CD4-positive, alpha-beta memory T cell (primary cell): ENCODE results near the gene DOCK3. TPM values are rescaled to one million over a fixed set of nuclear protein-coding genes. Genes with fewer than 3 reads are reported as not detected.

Source experiments
- CTCF ChIA-PET: fragments of 350-600 bp; sonication (Branson Sonifier 250); formaldehyde crosslinking; loops from one replicate; lab custom pipeline; 2021; ENCODE audit warnings: inconsistent platforms; ENCODE audit not compliant: partially characterized antibody; lab: Charles Lee
- POLR2A ChIA-PET: fragments of 350-600 bp; sonication (Branson Sonifier 250); formaldehyde crosslinking; loops from one replicate; lab custom pipeline; 2021; ENCODE audit not compliant: partially characterized antibody; lab: Charles Lee
- DNase-seq, 5 donors: peaks; one replicate each; pipeline versions ENCODE4 v3.0.0 to v3.0.0-alpha.2; 2020 to 2022; ENCODE audit warnings: mixed read lengths in 1 of 5
- H3K27ac ChIP-seq: one replicate; pipeline ENCODE4 v1.7.0; 2013; ENCODE audit warnings: low read depth, low read length
- H3K27me3 ChIP-seq: 2 replicates; pipeline ENCODE4 v1.7.0; 2013; ENCODE audit warnings: mild to moderate bottlenecking, low read length, moderate library complexity; ENCODE audit not compliant: insufficient read depth
- H3K36me3 ChIP-seq: 2 replicates; pipeline ENCODE4 v1.7.0; 2013; ENCODE audit warnings: mild to moderate bottlenecking, low read length, moderate library complexity; ENCODE audit not compliant: insufficient read depth
- H3K4me1 ChIP-seq: 2 replicates; pipeline ENCODE4 v1.7.0; 2013; ENCODE audit warnings: mild to moderate bottlenecking, low read length, moderate library complexity; ENCODE audit not compliant: insufficient read depth
- H3K4me3 ChIP-seq, 2 donors: one replicate each; pipeline ENCODE4 v1.7.0; 2013; ENCODE audit warnings: low read length in 2 of 2, mild to moderate bottlenecking in 1 of 2
- H3K9me3 ChIP-seq, 2 donors: one replicate each; pipeline ENCODE4 v1.7.0; 2013; ENCODE audit warnings: low read length in 2 of 2, control low read depth in 1 of 2; ENCODE audit not compliant: control insufficient read depth in 1 of 2
- H3K27ac Mint-ChIP-seq, 7 donors: one replicate each; pipeline ENCODE4 v1.8.0; 2020 to 2021; ENCODE audit warnings: mixed read lengths in 7 of 7, mild to moderate bottlenecking in 6 of 7, inconsistent platforms in 3 of 7, moderate library complexity in 3 of 7
- H3K27me3 Mint-ChIP-seq, 2 donors: one replicate each; pipeline ENCODE4 v1.8.0; 2020 to 2021; ENCODE audit warnings: mixed read lengths in 2 of 2
- H3K36me3 Mint-ChIP-seq, 2 donors: one replicate each; pipeline ENCODE4 v1.8.0; 2020 to 2021; ENCODE audit warnings: mixed read lengths in 2 of 2, inconsistent platforms in 1 of 2, mild to moderate bottlenecking in 1 of 2
- H3K4me1 Mint-ChIP-seq, 4 donors: one replicate each; pipeline ENCODE4 v1.8.0; 2020 to 2021; ENCODE audit warnings: mixed read lengths in 4 of 4, mild to moderate bottlenecking in 1 of 4
- H3K4me3 Mint-ChIP-seq, 8 donors: one replicate each; pipeline ENCODE4 v1.8.0; 2020 to 2021; ENCODE audit warnings: mixed read lengths in 8 of 8, mild to moderate bottlenecking in 7 of 8, moderate library complexity in 6 of 8, inconsistent platforms in 3 of 8
- H3K9me3 Mint-ChIP-seq, 8 donors: one replicate each; pipeline ENCODE4 v1.8.0; 2020 to 2021; ENCODE audit warnings: mixed read lengths in 8 of 8, mild to moderate bottlenecking in 5 of 8, inconsistent platforms in 3 of 8, moderate library complexity in 1 of 8
- intact Hi-C: fragments of 100-400 bp; cut with micrococcal nuclease; formaldehyde crosslinking; loops from one replicate; pipeline ENCODE4 v1.15.1; 2023
- polyA plus RNA-seq, 2 donors: library from polyadenylated mRNA; unstranded; fragments of 300-500 nt; fragmentation: Illumina TruSeq; gene quantifications; one replicate each; pipeline ENCODE4 v1.2.3, GENCODE V29; 2021
- total RNA-seq, 2 experiments: library from RNA; stranded (reverse); gene quantifications; one replicate each; pipeline ENCODE4 v1.2.3, GENCODE V29; 2021

DOCK3 gene
- total and polyA plus RNA-seq, 4 experiments from 2014 or later, result 0.04 to 2.6 (median 1.3) TPM

DNA sequence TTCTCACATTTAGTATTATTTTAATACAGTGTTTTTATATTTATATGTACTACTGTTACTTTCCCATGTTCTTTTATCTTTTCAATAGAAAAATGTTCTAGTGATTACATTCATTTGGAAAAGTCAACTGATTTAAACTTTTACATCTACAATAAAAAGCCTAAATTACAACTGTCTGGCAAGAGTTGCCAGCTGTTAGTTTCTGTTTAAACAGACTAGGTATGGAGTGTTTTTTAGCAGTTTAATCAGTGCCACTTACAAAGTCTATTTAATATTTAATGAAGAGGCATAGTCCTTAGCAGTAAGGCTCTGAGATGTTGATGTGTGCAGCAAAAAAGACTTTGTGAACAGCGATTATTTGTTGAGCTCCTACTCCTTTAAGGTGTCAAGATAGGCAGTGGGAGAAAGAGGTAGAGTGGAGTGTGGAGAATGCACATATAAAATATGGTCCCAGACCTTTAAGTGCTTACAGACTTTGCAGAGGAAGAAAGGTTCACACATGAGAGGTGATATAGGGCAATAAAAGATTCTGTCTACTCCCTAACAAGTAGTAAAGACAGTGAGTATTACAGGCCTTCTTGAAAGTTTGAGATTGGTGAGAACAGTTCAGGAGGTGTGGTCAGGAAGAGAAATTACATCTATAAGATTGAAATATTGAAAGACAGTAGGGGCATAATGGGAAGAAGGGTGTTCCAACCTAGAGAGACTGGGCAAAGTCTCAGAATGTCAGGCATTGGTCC, 320.5 kb downstream of the DOCK3 start:
- intact Hi-C loops, result no loop called here
- CTCF ChIA-PET, result no interaction called here
- POLR2A ChIA-PET, result no interaction called here
- no peak overlapping the region for H3K27ac ChIP-seq
- Mint-ChIP-seq H3K27ac (peak overlapping the region in 2 of 7 donors; percentile 0 to 21), H3K27me3 (no peaks in the 10 kb centered on the region), H3K4me3 (no peak overlapping the region), H3K9me3 (peaks cover 7 to 26% (median 19%) of the 10 kb centered on the region in 8 donors), H3K4me1 (peaks cover 0 to 6% (median 4%) of the 10 kb centered on the region in 4 donors), H3K36me3 (peaks cover 12 to 15% of the 10 kb centered on the region in 2 donors)
- no peaks in the 10 kb centered on the region for H3K27me3 ChIP-seq
- H3K36me3 ChIP-seq, result no peaks in the 10 kb centered on the region
- H3K9me3 ChIP-seq, result no peaks in the 10 kb centered on the region
- DNase-seq, result no peak
- H3K4me3 ChIP-seq, result no peak overlapping the region
- H3K4me1 ChIP-seq, result no peaks in the 10 kb centered on the region

DNA sequence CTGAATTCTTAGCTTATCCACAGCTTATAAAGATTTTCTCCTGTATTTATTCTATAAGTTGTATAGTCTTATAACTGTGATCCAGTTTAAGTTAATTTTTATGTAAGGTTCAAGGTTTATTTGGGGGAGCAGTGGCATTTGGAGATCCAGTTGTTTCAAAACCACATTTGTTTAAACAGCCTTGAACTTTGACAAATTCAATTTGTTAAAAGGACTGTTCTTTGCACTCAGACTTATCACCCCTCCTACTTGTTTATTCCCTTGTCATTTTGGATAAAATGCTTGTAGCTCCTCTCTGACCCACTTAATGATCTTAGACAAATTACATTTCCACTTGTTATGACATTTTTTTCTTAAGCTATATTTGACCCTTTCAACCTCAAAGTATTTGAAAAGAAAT, 327.8 kb downstream of the DOCK3 start:
- no peak overlapping the region for H3K4me3 Mint-ChIP-seq
- no peaks in the 10 kb centered on the region for H3K4me1 ChIP-seq
- no peaks in the 10 kb centered on the region for H3K27me3 Mint-ChIP-seq
- no peak overlapping the region for H3K27ac ChIP-seq
- CTCF ChIA-PET, result interaction anchor here (2.1 kb wide), 1 partner anchor 31 kb away, joined by 7 read pairs; no protein-coding TSS in a partner anchor
- peaks cover 0 to 3% (median 0%) of the 10 kb centered on the region in 8 donors for H3K9me3 Mint-ChIP-seq
- no peak for DNase-seq
- no peaks in the 10 kb centered on the region for H3K36me3 Mint-ChIP-seq
- H3K4me1 Mint-ChIP-seq, result peaks cover 1 to 8% (median 4%) of the 10 kb centered on the region in 4 donors
- H3K4me3 ChIP-seq, result no peak overlapping the region
- H3K36me3 ChIP-seq, result no peaks in the 10 kb centered on the region
- no peaks in the 10 kb centered on the region for H3K27me3 ChIP-seq
- POLR2A ChIA-PET, result interaction anchor here (1.6 kb wide), 1 partner anchor 22 kb away, joined by 3 read pairs; no protein-coding TSS in a partner anchor
- intact Hi-C loops, result no loop called here
- H3K27ac Mint-ChIP-seq, result no peak overlapping the region
- H3K9me3 ChIP-seq, result no peaks in the 10 kb centered on the region

DNA sequence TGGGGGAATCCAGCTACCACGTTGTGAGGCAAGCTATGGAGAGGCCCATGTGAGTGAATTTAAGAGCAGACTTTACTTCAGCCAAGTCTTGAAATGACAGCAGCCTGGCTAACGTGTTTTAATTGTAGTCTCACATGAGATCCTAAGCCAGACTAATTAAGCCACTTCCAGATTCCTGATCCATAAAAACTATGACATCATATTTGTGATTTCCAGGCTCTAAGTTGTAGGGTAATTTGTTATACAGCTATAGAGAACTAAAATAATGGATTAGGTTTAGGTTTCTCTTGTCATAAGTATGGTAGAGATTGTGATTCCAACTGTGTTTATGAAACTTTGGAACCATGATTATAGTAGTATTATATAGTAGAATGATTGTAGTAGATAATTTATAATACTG, 329.5 kb downstream of the DOCK3 start:
- CTCF ChIA-PET, result interaction anchor here (1.3 kb wide), 1 partner anchor 9 kb away, joined by 4 read pairs; no protein-coding TSS in a partner anchor

DNA sequence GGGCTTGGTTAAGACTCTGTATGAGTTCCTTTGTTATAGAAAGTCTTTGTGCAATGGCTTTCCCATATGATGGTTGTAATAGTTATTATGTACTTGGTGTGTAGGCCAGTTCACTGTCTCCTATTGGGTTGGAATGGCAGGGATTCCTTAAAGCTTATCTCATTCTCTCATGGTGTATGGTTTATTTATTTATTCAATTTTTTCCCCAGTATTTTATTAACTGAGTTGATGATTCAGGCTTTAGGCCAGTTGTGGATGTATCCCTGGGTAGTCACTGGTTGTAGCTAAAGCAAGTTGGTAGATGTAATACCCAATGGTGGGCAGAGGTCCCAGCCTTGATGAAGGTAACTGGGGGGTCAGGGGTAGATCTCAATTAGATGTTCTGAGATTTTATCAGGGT, 349.4 kb downstream of the DOCK3 start:
- Histone ChIP-seq H3K27ac (peak overlapping the region; percentile 60), H3K4me3 (peak overlapping the region in 1 of 2 donors; percentile 42), H3K27me3 (no peaks in the 10 kb centered on the region), H3K36me3 (no peaks in the 10 kb centered on the region), H3K4me1 (peaks cover 45% of the 10 kb centered on the region), H3K9me3 (no peaks in the 10 kb centered on the region)
- intact Hi-C loops, result loop anchor here (2.0 kb wide), 3 partner anchors 53 to 407 kb away; partner anchors contain the start of genes MANF and MAPKAPK3
- Mint-ChIP-seq H3K36me3 (peaks cover 0 to 4% of the 10 kb centered on the region in 2 donors), H3K4me1 (peaks cover 42 to 61% (median 50%) of the 10 kb centered on the region in 4 donors), H3K27ac (peak overlapping the region; percentile 92 to 98 (median 95)), H3K9me3 (peaks cover 0 to 21% (median 5%) of the 10 kb centered on the region in 8 donors), H3K27me3 (peaks cover 0 to 1% of the 10 kb centered on the region in 2 donors), H3K4me3 (peak overlapping the region in 7 of 8 donors; percentile 59 to 91 (median 83))
- DNase-seq, result no peak
- POLR2A ChIA-PET, result interaction anchor here (1.0 to 2.9 kb wide), 12 partner anchors 9 to 457 kb away, joined by 3 to 37 read pairs (median 9); partner anchors contain the start of genes CISH, HEMK1, MANF and MAPKAPK3
- CTCF ChIA-PET, result interaction anchor here (1.0 to 3.2 kb wide), 6 partner anchors 12 to 409 kb away, joined by 3 to 38 read pairs (median 4); partner anchors contain the start of gene MAPKAPK3

More for the DNA sequence above, 329.5 kb downstream of the DOCK3 start:
- Histone ChIP-seq H3K9me3 (no peaks in the 10 kb centered on the region), H3K4me1 (no peaks in the 10 kb centered on the region), H3K27me3 (no peaks in the 10 kb centered on the region), H3K4me3 (no peak overlapping the region), H3K27ac (no peak overlapping the region), H3K36me3 (no peaks in the 10 kb centered on the region)
- no peak for DNase-seq
- intact Hi-C loops, result no loop called here
- no peak overlapping the region for H3K4me3 Mint-ChIP-seq
- no peak overlapping the region for H3K27ac Mint-ChIP-seq
- H3K9me3 Mint-ChIP-seq, result peaks cover 0 to 12% (median 5%) of the 10 kb centered on the region in 8 donors
- no peaks in the 10 kb centered on the region for H3K27me3 Mint-ChIP-seq
- POLR2A ChIA-PET, result no interaction called here
- no peaks in the 10 kb centered on the region for H3K36me3 Mint-ChIP-seq
- H3K4me1 Mint-ChIP-seq, result peaks cover 0 to 9% (median 4%) of the 10 kb centered on the region in 4 donors

DNA sequence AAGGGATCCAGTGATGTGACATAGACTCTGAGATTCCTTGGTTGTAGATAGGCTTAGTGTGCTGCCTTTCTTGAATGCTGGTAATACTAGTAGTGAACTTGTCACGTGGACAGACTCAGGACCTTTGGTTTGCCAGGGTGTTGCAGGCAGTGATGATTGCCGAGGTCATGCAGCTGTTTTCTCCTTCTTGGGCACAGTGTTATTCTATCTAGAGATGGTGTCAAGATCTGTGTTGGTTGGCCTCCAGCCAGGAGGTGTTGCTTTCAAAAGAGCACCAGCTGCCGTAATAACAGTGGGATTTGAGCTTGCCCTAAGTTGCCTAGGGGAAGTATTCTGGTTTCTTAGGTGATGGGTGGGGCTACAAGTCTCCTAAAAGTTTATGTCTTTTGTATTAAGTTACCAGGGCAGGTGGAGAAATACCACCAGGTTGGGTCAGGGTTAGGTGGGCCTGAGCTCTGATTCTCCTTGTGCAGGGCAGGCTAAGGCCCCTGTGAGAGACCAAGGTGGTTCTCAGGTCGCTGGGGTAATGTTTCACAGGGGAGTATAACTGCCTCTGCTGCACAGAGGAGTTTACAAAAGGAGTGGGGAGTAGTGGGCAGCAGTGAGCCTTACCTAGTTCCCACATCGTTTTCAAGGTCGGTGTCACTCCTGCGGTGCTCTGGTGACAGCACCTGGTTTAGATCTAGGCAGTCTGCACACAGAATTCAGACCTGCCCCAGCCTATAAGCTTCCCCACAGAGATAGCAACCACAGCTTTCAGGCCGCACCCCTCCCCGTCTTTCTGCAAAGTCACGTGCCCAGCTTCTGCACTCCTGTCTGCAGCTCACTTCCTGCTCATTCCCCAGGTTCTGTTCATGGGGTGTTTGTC, 350.3 kb downstream of the DOCK3 start:
- peak overlapping the region; percentile 39 to 50 for H3K4me3 ChIP-seq
- peak; percentile 82 to 93 (median 86) for DNase-seq

DNA sequence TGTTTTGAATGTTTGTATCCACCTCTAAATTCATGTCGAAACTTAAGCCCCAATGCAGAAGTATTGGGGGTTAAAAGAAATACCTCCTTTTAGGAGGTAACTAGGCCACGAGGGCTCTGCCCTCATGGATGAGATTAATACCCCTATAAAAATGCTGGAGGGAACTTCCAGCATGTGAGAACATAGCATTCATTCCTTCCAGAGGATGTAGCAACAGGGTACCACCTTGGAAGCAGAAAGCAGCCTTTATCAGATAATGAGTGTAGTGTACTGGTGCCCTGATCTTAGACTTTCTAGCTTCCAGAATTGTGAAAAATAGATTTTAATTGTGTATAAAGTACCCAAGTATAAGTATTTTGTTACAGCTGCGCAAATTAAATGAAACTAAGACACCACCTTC, 356.9 kb downstream of the DOCK3 start:
- Mint-ChIP-seq H3K9me3 (peaks cover 0 to 16% (median 4%) of the 10 kb centered on the region in 8 donors), H3K4me3 (no peak overlapping the region), H3K4me1 (peaks cover 11 to 30% (median 16%) of the 10 kb centered on the region in 4 donors), H3K36me3 (peaks cover 0 to 3% of the 10 kb centered on the region in 2 donors), H3K27ac (peak overlapping the region in 1 of 7 donors; percentile 24), H3K27me3 (no peaks in the 10 kb centered on the region)
- ChIA-PET POLR2A (no interaction called here), CTCF (no interaction called here)
- intact Hi-C loops, result no loop called here
- Histone ChIP-seq H3K27me3 (no peaks in the 10 kb centered on the region), H3K36me3 (no peaks in the 10 kb centered on the region), H3K4me1 (peaks cover 11% of the 10 kb centered on the region), H3K9me3 (no peaks in the 10 kb centered on the region), H3K27ac (no peak overlapping the region), H3K4me3 (no peak overlapping the region)
- DNase-seq, result no peak

More for the DNA sequence above, 350.3 kb downstream of the DOCK3 start:
- H3K4me3 Mint-ChIP-seq, result peak overlapping the region; percentile 68 to 91 (median 81)
- intact Hi-C loops, result loop anchor here (2.0 kb wide), 3 partner anchors 54 to 408 kb away; partner anchors contain the start of genes MANF and MAPKAPK3
- no peaks in the 10 kb centered on the region for H3K27me3 ChIP-seq
- H3K36me3 Mint-ChIP-seq, result peaks cover 0 to 4% of the 10 kb centered on the region in 2 donors
- peak overlapping the region; percentile 60 for H3K27ac ChIP-seq
- ChIA-PET CTCF (interaction anchor here (0.6 to 3.2 kb wide), 12 partner anchors 11 to 415 kb away, joined by 3 to 38 read pairs (median 3); partner anchors contain the start of genes MAPKAPK3 and RBM15B), POLR2A (interaction anchor here (0.7 to 2.9 kb wide), 22 partner anchors 9 to 458 kb away, joined by 3 to 37 read pairs (median 4); partner anchors contain the start of genes C3orf18, CISH, HEMK1 and MANF)
- H3K9me3 ChIP-seq, result no peaks in the 10 kb centered on the region
- peaks cover 0 to 16% (median 5%) of the 10 kb centered on the region in 8 donors for H3K9me3 Mint-ChIP-seq
- peaks cover 45% of the 10 kb centered on the region for H3K4me1 ChIP-seq
- no peaks in the 10 kb centered on the region for H3K36me3 ChIP-seq
- H3K4me1 Mint-ChIP-seq, result peaks cover 42 to 69% (median 50%) of the 10 kb centered on the region in 4 donors
- peak overlapping the region; percentile 92 to 98 (median 95) for H3K27ac Mint-ChIP-seq
- H3K27me3 Mint-ChIP-seq, result peaks cover 0 to 1% of the 10 kb centered on the region in 2 donors
